Ascending aorta (tissue), 2 donors: Measurements from ENCODE around the gene NMT2. TPM values are rescaled to one million over a fixed set of nuclear protein-coding genes. Genes with fewer than 3 reads are reported as not detected.

Source experiments
- DNase-seq, 2 donors: peaks; one replicate each; pipeline ENCODE4 v3.0.0-alpha.2; 2019; ENCODE audit warnings: low spot score in 2 of 2
- H3K27ac ChIP-seq, 2 donors: fragments of 200-600 bp; sonication (generic); one replicate each; pipeline ENCODE4 v1.5.1; 2016 to 2017; ENCODE audit warnings: mild to moderate bottlenecking in 1 of 2
- H3K27me3 ChIP-seq: fragments of 200-600 bp; sonication (generic); one replicate; pipeline ENCODE4 v1.5.1; 2017
- H3K36me3 ChIP-seq, 2 donors: fragments of 200-600 bp; sonication (generic); one replicate each; pipeline ENCODE4 v1.5.1; 2016
- H3K4me1 ChIP-seq, 2 donors: fragments of 200-600 bp; sonication (generic); one replicate each; pipeline ENCODE4 v1.5.1; 2016 to 2017; ENCODE audit warnings: mild to moderate bottlenecking in 1 of 2
- H3K4me3 ChIP-seq, 2 donors: fragments of 200-600 bp; sonication (generic); one replicate each; pipeline ENCODE4 v1.5.1; 2016 to 2017; ENCODE audit warnings: mild to moderate bottlenecking in 1 of 2
- H3K9me3 ChIP-seq, 2 donors: fragments of 200-600 bp; sonication (generic); one replicate each; pipeline ENCODE4 v1.5.1; 2016
- intact Hi-C: fragments of 100-400 bp; cut with DNase I; formaldehyde crosslinking; loops from one replicate; pipeline ENCODE4 v1.15.1; 2023
- total RNA-seq: library from RNA; depleted of rRNA; stranded (reverse); fragments of >200 nt; gene quantifications from one replicate; pipeline ENCODE4 v1.1.0, GENCODE V29; 2016
- TF ChIP-seq, protein P1 (sequence below), 3 experiments: fragments of 200-600 bp in 2 of 3; fragments of 450-650 bp in 1 of 3; sonication (generic) in 2 of 3; IDR thresholded peaks; one replicate each; pipeline ENCODE4 v1.5.1; 2016 to 2019; ENCODE audit warnings: antibody characterized with exemption in 3 of 3, mild to moderate bottlenecking in 1 of 3, moderate library complexity in 1 of 3

NMT2 gene
- total RNA-seq, 1 donor from 2014 or later, result 11.9 TPM

- Histone ChIP-seq H3K4me1 (no peaks in the 10 kb centered on the region), H3K9me3 (no peaks in the 10 kb centered on the region), H3K27ac (peak overlapping the region in 1 of 2 donors; percentile 15), H3K36me3 (no peaks in the 10 kb centered on the region), H3K4me3 (peak overlapping the region in 1 of 2 donors; percentile 36), H3K27me3 (no peaks in the 10 kb centered on the region)
- TF ChIP-seq, protein P1, sequence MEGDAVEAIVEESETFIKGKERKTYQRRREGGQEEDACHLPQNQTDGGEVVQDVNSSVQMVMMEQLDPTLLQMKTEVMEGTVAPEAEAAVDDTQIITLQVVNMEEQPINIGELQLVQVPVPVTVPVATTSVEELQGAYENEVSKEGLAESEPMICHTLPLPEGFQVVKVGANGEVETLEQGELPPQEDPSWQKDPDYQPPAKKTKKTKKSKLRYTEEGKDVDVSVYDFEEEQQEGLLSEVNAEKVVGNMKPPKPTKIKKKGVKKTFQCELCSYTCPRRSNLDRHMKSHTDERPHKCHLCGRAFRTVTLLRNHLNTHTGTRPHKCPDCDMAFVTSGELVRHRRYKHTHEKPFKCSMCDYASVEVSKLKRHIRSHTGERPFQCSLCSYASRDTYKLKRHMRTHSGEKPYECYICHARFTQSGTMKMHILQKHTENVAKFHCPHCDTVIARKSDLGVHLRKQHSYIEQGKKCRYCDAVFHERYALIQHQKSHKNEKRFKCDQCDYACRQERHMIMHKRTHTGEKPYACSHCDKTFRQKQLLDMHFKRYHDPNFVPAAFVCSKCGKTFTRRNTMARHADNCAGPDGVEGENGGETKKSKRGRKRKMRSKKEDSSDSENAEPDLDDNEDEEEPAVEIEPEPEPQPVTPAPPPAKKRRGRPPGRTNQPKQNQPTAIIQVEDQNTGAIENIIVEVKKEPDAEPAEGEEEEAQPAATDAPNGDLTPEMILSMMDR (IDR thresholded peaks at IDR 0.05), result no peak
- intact Hi-C loops, result loop anchor here (1.0 to 10.0 kb wide), 7 partner anchors 72 to 2004 kb away; partner anchors contain the start of genes CDNF, DCLRE1C, FAM171A1 and HSPA14
- peak; percentile 69 to 96 for DNase-seq
Observed at GRCh38 chr10:15168786-15169554, 477 bp upstream of the NMT2 start.

DNA sequence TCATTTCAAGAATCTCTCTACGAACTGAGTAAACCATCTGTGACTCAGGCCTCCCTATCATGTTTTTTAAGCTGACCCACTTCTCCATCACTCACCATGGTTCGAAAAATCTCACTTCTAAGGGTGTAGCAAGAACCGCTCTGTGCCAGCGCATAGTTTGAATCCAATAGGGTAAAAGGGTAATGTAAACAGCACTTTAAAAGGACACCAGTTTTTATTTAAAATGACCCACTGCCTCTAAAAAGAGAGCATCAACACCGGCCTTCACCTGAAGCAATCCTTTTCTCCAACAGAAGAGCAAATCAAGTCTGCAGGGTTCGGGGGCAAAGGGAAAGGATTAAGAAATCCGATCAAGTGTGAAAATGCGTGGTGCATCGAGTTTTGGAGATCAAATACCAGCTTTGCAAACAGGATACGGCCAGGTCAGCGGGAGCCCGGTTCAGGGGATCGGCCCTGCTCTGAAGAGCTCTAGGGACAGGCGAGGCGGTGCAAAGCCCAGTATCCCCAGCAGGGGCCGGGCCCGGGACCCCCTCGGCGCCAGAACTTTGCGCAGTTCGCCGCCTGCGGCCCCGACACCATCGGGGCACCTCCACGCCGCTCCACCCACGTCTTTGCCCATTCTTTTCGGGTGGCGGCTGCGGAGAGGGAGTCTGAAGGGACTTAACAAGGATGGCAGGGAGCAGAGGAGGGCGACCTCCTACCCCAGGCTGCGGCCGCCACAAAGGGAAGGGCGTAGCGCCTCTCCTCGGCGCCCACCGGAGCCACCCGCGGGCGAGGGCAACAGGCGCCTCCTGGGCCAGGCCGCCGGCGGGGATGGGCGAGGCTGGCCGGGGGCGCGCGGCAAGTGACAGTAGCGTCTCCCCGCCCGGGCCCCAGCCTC, 842 bp downstream of the NMT2 start:
- H3K27ac ChIP-seq, result peak overlapping the region; percentile 75 to 87

GRCh38 chr10:15166325-15166724, 2.2 kb downstream of the NMT2 start:
- Histone ChIP-seq H3K27ac (no peak overlapping the region), H3K4me1 (no peaks in the 10 kb centered on the region), H3K27me3 (no peaks in the 10 kb centered on the region), H3K9me3 (no peaks in the 10 kb centered on the region), H3K36me3 (no peaks in the 10 kb centered on the region), H3K4me3 (peak overlapping the region in 1 of 2 donors; percentile 99)
- no peak for DNase-seq
- TF ChIP-seq, protein P1 (IDR thresholded peaks at IDR 0.05), result no peak
- intact Hi-C loops, result loop anchor here (5.0 to 10.0 kb wide), 4 partner anchors 69 to 2002 kb away; partner anchors contain the start of genes FAM171A1, MCM10, PTER and RPP38

More for the DNA sequence above, 842 bp downstream of the NMT2 start:
- peak in 1 of 2 donors; percentile 77 for DNase-seq
- TF ChIP-seq, protein P1 (IDR thresholded peaks at IDR 0.05), result peak; percentile 36 to 58 (median 52)
- no peaks in the 10 kb centered on the region for H3K9me3 ChIP-seq
- intact Hi-C loops, result loop anchor here (1.0 to 10.0 kb wide), 7 partner anchors 70 to 2003 kb away; partner anchors contain the start of genes CDNF, DCLRE1C, FAM171A1 and HSPA14
- H3K36me3 ChIP-seq, result no peaks in the 10 kb centered on the region
- H3K27me3 ChIP-seq, result no peaks in the 10 kb centered on the region
- H3K4me3 ChIP-seq, result peak overlapping the region; percentile 91 to 99
- no peaks in the 10 kb centered on the region for H3K4me1 ChIP-seq

DNA sequence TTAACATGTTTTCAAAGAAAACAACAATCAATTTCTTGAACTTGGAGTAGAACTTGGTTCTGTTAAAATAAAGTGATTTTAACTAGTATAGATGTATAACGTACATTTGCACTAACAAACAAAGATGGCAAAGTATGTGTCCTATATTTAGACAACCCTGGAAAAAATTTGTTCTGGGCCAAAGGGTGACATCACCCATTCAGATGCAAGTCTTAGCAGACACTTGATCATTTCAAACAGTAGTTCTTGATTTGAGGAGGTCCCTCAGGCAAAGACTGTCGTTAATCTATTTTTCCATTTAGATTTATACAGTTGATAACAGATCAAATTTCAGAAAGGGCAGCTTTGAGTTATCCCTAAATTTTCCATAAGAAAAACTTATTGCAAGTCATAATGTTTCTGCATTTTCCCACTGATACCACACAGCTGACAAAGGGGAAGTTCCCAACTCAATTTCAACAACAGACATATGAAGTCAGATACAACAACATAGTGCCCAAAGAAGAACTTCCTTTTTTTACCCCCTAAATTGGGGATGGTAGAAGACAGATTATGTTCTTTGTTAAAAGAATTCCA, 5.2 kb downstream of the NMT2 start:
- Histone ChIP-seq H3K4me1 (no peaks in the 10 kb centered on the region), H3K27me3 (no peaks in the 10 kb centered on the region), H3K36me3 (no peaks in the 10 kb centered on the region), H3K4me3 (no peak overlapping the region), H3K9me3 (no peaks in the 10 kb centered on the region), H3K27ac (no peak overlapping the region)
- intact Hi-C loops, result loop anchor here (10.0 kb wide), 2 partner anchors 1271 to 1999 kb away; partner anchors contain the start of genes MCM10 and PTER
- no peak for DNase-seq
- TF ChIP-seq, protein P1 (IDR thresholded peaks at IDR 0.05), result no peak

DNA sequence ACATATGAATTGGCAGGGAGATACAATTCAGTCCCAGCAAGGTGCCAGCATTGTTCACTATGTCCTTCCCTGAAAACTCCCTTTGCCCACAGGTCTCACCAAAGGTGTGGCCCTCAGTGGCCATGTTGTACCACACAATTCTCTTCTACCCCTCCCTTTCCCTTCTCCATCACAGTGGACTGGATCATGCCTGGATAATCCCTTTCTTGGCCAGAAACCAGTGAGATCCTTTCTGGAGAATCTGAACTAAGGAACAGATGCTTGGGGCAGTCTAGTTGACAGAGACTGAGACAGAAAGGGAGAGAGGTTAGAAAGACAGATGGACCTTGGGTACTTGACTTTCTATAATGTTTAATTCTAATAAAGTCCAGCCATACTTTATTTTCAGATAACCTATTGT, 9.5 kb downstream of the NMT2 start:
- no peak for DNase-seq
- Histone ChIP-seq H3K9me3 (no peaks in the 10 kb centered on the region), H3K4me3 (no peak overlapping the region), H3K4me1 (no peaks in the 10 kb centered on the region), H3K27ac (no peak overlapping the region), H3K27me3 (no peaks in the 10 kb centered on the region), H3K36me3 (no peaks in the 10 kb centered on the region)
- intact Hi-C loops, result no loop called here
- TF ChIP-seq, protein P1 (IDR thresholded peaks at IDR 0.05), result no peak
